Omental fat pad (tissue), 4 donors: ENCODE data around the gene MISP. TPM values are rescaled to one million over a fixed set of nuclear protein-coding genes. Genes with fewer than 3 reads are reported as not detected.

Source experiments
- ATAC-seq: fragments of 150-250 bp; one replicate; pipeline ENCODE4 v1.9.1; 2016; ENCODE audit warnings: mild to moderate bottlenecking, moderate library complexity; ENCODE audit not compliant: low FRiP score
- DNase-seq: peaks from one replicate; pipeline ENCODE4 v3.0.0-alpha.2; 2019; ENCODE audit warnings: low spot score
- total RNA-seq, 4 donors: library from RNA; depleted of rRNA; stranded (reverse); fragments of >200 nt; gene quantifications; one replicate each; pipeline ENCODE4 v1.1.0, GENCODE V29; 2016
- TF ChIP-seq, protein P1 (sequence below), 3 donors: fragments of 450-650 bp; IDR thresholded peaks; one replicate each; pipeline ENCODE4 v1.5.1; 2016 to 2017; ENCODE audit warnings: antibody characterized with exemption in 3 of 3, mild to moderate bottlenecking in 3 of 3, moderate library complexity in 2 of 3

The MISP gene
- total RNA-seq, 4 donors from 2014 or later, result 1.4 to 9.6 (median 3.2) TPM; not detected in 1

DNA sequence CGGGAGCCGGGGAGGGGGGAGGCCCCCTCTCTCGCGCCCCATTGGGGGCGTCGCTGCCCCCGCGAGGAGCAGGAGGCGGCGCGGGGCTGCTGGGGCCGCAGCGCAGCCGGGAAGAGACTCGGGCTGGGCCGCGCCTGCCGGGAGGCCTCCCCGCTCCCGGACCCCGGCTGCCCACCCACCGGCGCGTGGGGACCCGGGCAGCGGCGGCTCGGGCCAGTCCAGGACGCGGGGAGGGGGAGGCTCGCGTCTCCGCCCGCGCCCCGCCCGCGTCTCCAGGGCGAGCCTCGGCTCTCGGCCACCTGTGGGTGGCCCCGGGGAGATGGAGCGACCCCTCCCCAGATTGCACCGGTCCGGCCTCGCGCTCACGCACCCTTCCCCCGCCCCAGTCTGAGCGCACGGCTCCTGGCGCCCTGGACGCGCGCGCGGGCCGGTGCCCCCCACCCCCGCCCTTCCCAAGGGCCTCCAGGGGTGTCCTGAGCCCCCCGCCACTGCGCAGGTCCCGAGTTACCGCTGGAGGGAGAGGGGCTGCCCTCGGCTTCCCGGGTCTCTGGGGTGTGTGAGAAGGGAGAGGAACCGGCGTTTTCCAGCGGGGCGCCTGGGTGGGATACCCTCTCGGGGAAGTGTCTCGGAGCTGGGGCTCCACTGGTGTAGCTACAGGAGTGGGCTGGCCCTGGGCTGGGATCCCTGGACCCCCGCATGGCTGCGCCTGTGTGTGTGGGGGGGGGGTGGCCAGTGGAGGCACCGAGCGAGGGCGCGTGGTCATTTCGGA lies 41.5 kb upstream of the MISP start:
- DNase-seq (no peak), ATAC-seq (peak; percentile 28)
- TF ChIP-seq, protein P1, sequence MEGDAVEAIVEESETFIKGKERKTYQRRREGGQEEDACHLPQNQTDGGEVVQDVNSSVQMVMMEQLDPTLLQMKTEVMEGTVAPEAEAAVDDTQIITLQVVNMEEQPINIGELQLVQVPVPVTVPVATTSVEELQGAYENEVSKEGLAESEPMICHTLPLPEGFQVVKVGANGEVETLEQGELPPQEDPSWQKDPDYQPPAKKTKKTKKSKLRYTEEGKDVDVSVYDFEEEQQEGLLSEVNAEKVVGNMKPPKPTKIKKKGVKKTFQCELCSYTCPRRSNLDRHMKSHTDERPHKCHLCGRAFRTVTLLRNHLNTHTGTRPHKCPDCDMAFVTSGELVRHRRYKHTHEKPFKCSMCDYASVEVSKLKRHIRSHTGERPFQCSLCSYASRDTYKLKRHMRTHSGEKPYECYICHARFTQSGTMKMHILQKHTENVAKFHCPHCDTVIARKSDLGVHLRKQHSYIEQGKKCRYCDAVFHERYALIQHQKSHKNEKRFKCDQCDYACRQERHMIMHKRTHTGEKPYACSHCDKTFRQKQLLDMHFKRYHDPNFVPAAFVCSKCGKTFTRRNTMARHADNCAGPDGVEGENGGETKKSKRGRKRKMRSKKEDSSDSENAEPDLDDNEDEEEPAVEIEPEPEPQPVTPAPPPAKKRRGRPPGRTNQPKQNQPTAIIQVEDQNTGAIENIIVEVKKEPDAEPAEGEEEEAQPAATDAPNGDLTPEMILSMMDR (IDR thresholded peaks at IDR 0.05), result no peak

DNA sequence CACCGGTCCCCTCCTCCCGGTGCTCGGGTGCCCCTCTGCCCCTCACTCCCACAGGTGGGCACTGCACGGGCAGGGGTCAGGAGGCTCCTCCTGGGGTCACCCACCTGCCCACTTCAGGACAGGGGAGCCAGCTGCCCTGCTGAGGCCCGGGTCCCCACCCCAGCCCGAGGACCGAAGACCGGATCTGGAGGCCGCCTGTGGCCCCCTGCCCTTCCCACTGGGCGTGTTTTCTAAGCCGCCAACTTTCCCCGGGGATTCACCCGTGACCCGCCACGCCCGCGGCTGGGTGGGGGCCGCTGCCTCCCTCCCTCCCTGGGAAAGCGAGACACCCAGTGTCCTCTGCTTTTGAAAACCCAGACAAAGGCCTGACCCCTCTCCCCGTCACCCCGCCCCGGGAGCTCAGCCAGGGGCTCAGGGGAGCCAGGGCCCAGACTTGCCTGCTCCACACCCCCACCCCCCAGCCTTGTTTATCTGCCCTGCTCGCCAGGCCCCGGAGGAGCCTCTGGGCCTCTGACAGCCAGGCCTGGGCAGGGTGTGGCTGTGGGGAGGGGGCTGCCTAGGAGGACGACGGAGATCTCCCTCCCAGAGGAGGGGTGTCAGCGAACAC lies 40.8 kb upstream of the MISP start:
- no peak for DNase-seq
- ATAC-seq, result peak; percentile 33
- TF ChIP-seq, protein P1 (IDR thresholded peaks at IDR 0.05), result no peak

DNA sequence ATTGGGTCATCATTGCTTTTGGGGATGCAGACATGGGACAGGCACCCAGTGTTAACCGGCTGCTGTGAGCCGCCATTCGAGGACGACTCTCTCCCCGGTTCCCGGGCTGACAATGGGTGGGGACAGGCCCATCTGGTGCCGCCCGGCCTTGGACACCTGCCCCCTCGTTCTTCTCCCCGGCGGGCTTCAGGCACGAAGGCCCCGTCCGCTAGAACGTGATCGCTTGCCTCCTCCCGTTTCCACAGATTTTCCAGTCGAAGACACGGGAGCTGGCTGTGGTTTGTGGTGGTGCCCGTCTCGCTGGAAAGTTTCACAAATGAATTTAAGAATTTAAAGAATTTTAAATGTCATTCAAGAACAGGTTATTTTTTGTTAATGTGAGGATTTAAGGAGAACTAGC lies 40.1 kb upstream of the MISP start:
- DNase-seq (no peak), ATAC-seq (no peak)
- TF ChIP-seq, protein P1 (IDR thresholded peaks at IDR 0.05), result no peak

DNA sequence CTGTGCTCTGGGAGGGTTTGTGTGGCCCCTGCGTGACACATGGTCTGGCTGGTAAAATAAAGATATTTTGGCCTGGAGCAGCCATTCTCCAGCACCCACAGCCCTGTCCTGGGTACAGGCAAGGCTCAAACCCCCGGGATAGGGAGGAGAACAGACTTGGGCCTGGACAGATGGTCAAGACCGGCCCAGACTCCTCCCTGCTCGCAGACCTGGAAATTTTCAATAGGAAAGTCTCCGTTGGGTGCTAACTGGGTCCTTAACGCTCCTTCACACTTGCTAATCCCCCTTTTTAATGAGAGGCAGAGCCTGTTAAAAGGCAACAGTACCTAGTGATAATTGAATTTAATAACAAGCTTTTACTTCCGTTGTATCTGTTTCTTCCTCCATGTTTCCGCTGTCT lies 39.7 kb upstream of the MISP start:
- ATAC-seq (no peak), DNase-seq (no peak)
- TF ChIP-seq, protein P1 (IDR thresholded peaks at IDR 0.05), result no peak

DNA sequence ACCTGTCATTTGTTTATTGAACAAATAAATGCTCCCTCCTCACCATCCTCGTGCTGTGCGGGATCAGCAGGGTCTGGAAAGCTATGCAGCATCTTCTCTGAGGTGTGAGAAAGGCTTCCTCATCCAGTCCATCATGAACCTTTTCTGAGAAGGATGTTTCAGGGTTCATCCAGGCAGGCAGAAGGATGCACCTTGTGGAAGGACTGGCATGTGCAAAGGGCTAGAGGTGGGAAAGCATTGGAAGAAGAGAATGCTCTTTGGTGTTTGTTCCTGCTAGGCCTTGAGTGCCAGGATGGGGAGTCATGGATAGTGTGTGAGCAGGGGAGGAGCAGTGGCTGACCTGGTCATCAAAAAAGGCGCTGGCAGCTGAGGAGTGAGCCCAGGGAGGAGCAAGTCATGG lies 35.6 kb upstream of the MISP start:
- ATAC-seq (no peak), DNase-seq (no peak)
- TF ChIP-seq, protein P1 (IDR thresholded peaks at IDR 0.05), result no peak

DNA sequence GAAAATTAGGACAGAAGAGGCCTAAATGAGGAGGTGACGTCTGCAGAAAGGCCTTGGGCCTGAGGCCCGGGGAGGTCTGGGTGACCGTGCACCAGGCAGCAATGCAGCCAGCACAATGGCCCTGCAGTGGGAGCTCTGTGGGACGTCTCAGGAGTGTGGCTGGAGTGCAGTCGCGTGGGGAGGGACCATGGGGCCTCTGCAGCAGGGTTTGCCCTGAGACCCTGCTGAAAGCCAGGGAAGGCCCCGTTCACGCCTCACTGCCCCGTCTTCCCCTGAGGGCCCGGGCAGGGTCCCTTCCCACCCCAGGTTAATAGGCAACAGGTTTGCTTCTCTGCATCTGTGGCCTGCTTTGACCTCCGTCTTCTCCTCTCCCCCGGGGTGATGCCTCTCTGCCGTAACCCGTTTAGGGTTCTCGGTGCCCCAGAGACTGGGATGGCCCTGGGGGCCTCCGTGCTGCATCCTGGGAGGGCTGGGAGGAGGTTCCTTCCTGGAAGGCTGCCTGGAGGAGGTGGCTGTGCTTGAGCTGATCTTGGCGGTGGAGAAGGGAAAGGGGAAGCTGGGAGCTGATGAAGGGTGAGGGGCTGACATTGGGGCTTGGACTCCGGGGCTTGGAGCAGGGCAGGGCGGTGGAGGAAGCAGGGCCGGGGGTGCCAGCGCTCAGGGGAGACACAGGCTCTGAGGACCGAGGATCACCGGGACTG lies 32.5 kb upstream of the MISP start:
- DNase-seq, result no peak
- no peak for ATAC-seq
- TF ChIP-seq, protein P1 (IDR thresholded peaks at IDR 0.05), result no peak
